ENCODE measurements around the gene ARL15. TPM values are rescaled to one million over a fixed set of nuclear protein-coding genes. Genes with fewer than 3 reads are reported as not detected.

The ARL15 gene
- total RNA-seq, 4 donors from 2014 or later = 8.5 to 19.1 (median 12.0) TPM

- intact Hi-C loops (cut with DNase I) = loop anchor here (5.0 kb wide), 2 partner anchors 732 to 1042 kb away; partner anchors contain the start of gene FST
- DNase-seq = no peak
- H3K27ac ChIP-seq = no peak overlapping the region
- TF ChIP-seq CTCF (IDR thresholded peaks at IDR 0.05) = no peak
- no peak for TF ChIP-seq POLR2A (IDR thresholded peaks at IDR 0.05)
- no peaks in the 10 kb centered on the region for H3K36me3 ChIP-seq
- no peaks in the 10 kb centered on the region for H3K4me1 ChIP-seq
- H3K27me3 ChIP-seq = no peaks in the 10 kb centered on the region
- 83 to 96% methylated on average over 4 of the region's 4 CpGs for WGBS, 2 donors
- no peak overlapping the region for H3K4me3 ChIP-seq
- H3K9me3 ChIP-seq = no peaks in the 10 kb centered on the region
Measured at GRCh38 chr5:54214722-54215121, 95.7 kb downstream of the ARL15 start.

- H3K27ac ChIP-seq = no peak overlapping the region
- WGBS, 2 donors = 75 to 100% methylated on average over 1 of the region's 1 CpG
Measured at GRCh38 chr5:54212331-54212730, 98.0 kb downstream of the ARL15 start.

GRCh38 chr5:54211912-54212311, 98.5 kb downstream of the ARL15 start:
- Histone ChIP-seq H3K4me3 (no peak overlapping the region), H3K36me3 (no peaks in the 10 kb centered on the region), H3K27ac (no peak overlapping the region), H3K27me3 (no peaks in the 10 kb centered on the region), H3K9me3 (no peaks in the 10 kb centered on the region), H3K4me1 (no peaks in the 10 kb centered on the region)
- intact Hi-C loops (cut with DNase I) = no loop called here
- no peak for DNase-seq
- TF ChIP-seq CTCF (IDR thresholded peaks at IDR 0.05) = no peak
- WGBS, 2 donors = 60 to 66% methylated on average over 3 of the region's 3 CpGs

More at GRCh38 chr5:54212331-54212730, 98.0 kb downstream of the ARL15 start:
- no peaks in the 10 kb centered on the region for H3K4me1 ChIP-seq
- TF ChIP-seq CTCF (IDR thresholded peaks at IDR 0.05) = no peak
- no peak overlapping the region for H3K4me3 ChIP-seq
- intact Hi-C loops (cut with DNase I) = no loop called here
- no peaks in the 10 kb centered on the region for H3K9me3 ChIP-seq
- DNase-seq = no peak
- H3K36me3 ChIP-seq = no peaks in the 10 kb centered on the region
- no peaks in the 10 kb centered on the region for H3K27me3 ChIP-seq

- Histone ChIP-seq H3K9me3 (no peaks in the 10 kb centered on the region), H3K4me1 (no peaks in the 10 kb centered on the region), H3K36me3 (no peaks in the 10 kb centered on the region), H3K4me3 (no peak overlapping the region), H3K27ac (no peak overlapping the region), H3K27me3 (no peaks in the 10 kb centered on the region)
- no peak for DNase-seq
- no peak for TF ChIP-seq CTCF (IDR thresholded peaks at IDR 0.05)
- TF ChIP-seq POLR2A (IDR thresholded peaks at IDR 0.05) = no peak
- intact Hi-C loops (cut with DNase I) = no loop called here
- WGBS, 2 donors = 88 to 91% methylated on average over 1 of the region's 1 CpG
Measured at GRCh38 chr5:54207566-54207965, 102.8 kb downstream of the ARL15 start.

GRCh38 chr5:54206580-54207229, 103.7 kb downstream of the ARL15 start:
- no peak for TF ChIP-seq CTCF (IDR thresholded peaks at IDR 0.05)
- TF ChIP-seq POLR2A (IDR thresholded peaks at IDR 0.05) = no peak

More at GRCh38 chr5:54206580-54207229, 103.7 kb downstream of the ARL15 start:
- H3K4me3 ChIP-seq = no peak overlapping the region
- H3K27me3 ChIP-seq = no peaks in the 10 kb centered on the region
- intact Hi-C loops (cut with DNase I) = no loop called here
- no peaks in the 10 kb centered on the region for H3K4me1 ChIP-seq
- DNase-seq = no peak
- H3K9me3 ChIP-seq = no peaks in the 10 kb centered on the region
- WGBS, 2 donors = 81 to 86% methylated on average over 6 to 7 of the region's 7 CpGs
- no peak overlapping the region for H3K27ac ChIP-seq
- no peaks in the 10 kb centered on the region for H3K36me3 ChIP-seq

Data from esophagus squamous epithelium (tissue), 5 donors.